NCI-H1417 treated with DMSO at 0.1 percent for 48 hours (cell line): Measurements from ENCODE around the gene KIAA0930.
"Not testable (repeated sequence)": the region's sequence is repeated elsewhere in the genome, so short reads cannot be mapped to it uniquely, and the experiment has no call there.

Source experiments
- DNase-seq: peaks from one replicate; lab custom pipeline; 2025; lab: John Stamatoyannopoulos, UW

The KIAA0930 gene

GRCh38 chr22:45200860-45201511, 39.7 kb downstream of the KIAA0930 start:
- DNase-seq: no peak

- DNase-seq: no peak
Measured at GRCh38 chr22:45200230-45200629, 40.5 kb downstream of the KIAA0930 start.

GRCh38 chr22:45199723-45200122, 41.0 kb downstream of the KIAA0930 start:
- no peak for DNase-seq

- no peak for DNase-seq
Measured at GRCh38 chr22:45198463-45198795, 42.3 kb downstream of the KIAA0930 start.

DNA sequence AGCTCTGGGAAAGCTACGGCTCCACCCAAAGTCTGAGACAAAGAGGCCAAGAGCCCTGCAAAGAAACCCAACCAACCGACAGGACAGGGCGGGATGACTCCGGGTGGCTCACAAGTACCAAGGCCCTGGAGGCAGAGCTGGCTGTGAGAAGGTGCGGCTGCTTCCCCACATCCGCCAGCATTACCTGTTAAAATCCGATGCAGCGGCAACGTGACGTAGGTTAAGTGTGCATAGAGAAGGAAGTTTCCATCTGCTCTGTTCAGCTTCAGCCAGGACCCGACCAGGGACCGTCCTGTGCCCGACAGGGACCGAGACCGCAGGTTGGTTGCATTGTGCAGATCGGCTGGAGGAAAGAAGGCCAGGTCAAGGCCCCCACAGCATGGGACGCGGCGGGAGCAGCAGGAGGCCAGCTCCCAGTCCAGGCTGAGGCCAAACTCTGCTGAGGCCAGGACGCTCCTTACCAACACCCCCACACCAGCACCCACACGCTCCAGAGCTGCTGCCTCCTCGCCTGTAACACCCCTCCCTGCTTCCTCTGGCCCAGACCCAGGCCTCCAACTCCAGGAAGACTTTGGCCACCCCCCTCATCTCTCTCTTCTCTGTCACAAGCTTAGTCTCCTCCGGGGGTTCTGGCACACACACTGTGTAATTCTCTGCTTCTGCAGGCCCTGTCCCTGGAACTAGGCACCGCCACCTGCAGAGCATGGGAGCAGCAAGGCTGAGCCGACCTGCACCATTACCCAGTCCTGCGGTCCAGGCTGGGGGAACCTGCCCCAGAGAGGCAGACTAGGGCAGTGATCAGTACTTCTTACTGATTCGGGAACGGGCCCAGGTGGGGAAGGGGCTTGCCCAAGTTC, 42.9 kb downstream of the KIAA0930 start:
- no peak for DNase-seq

DNA sequence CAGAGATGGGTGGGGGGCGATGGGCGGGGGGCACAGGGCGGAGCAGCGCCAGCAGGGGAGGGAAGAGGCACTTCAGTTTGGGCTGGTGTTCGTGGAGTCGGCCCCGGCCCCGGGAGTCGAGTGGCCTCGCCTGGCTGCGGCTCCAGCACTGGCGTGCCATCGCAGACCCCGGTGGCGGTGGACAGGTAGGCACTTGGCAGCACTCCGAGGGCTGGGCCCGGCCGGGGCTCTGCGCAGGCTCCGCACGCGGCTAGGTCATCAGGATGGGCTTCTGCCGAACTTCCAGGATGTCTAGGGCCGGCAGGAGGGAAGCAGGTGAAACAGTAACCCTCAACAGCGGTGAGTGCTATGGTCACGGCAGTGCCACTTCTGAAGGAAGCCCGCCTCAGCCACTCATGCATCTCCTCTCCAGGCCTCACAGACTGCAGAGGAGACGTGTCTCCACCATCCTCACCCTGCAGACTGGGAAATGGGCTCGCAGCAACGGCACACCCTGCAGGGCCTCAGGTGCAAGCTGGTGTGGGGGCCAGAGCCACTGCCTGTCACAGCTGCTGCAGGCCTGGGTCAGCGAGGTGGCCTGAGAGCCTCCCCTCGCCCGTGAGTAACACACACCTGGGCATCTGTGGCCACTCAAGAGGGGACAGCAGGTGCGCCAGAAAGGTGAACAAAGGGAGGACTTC, 43.6 kb downstream of the KIAA0930 start:
- DNase-seq: no peak

- no peak for DNase-seq
Measured at GRCh38 chr22:45196308-45196707, 44.4 kb downstream of the KIAA0930 start.

- no peak for DNase-seq
Measured at GRCh38 chr22:45195616-45196015, 45.1 kb downstream of the KIAA0930 start.

GRCh38 chr22:45194686-45195085, 46.0 kb downstream of the KIAA0930 start:
- no peak for DNase-seq

DNA sequence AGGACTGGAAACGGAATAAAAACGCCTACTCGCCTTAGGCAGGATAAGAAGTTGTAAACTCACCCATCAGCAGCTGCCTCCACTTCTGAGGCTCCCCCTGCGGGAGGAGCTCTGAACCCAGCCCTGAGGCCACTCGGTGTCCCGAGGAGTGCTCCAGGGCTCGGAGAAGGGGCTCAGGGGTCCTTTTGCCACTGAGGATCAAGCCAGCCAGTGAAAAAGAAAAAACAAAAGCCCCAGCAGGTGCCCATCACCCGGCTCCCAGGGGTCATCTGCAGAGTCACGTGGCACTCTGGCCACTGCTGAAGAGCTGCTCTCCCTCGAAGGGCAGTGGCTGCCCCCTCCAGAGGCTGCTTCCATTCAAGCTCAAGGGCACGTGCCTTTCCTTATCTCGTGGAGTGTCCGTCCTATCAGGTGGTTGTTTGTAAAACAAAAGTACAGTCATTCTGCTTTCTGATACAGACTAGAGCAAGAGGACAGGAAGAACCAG, 48.0 kb downstream of the KIAA0930 start:
- DNase-seq: no peak

DNA sequence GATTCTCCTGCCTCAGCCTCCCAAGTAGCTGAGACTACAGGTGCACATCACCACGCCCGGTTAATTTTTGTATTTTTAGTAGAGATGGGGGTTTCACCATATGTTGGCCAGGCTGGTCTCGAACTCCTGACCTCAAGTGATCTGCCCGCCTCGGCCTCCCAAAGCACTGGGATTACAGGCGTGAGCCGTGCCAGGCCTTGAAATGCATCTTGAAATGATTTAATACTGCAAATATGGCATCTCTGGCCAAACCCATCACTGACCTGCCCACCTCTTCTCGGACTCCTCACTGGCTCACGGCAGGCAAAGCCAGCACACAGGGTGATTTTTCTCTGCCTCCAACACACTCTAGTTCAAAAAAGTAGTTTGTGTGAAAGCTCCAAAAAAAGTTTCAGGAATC, 48.9 kb downstream of the KIAA0930 start:
- not testable (repeated sequence) for DNase-seq

DNA sequence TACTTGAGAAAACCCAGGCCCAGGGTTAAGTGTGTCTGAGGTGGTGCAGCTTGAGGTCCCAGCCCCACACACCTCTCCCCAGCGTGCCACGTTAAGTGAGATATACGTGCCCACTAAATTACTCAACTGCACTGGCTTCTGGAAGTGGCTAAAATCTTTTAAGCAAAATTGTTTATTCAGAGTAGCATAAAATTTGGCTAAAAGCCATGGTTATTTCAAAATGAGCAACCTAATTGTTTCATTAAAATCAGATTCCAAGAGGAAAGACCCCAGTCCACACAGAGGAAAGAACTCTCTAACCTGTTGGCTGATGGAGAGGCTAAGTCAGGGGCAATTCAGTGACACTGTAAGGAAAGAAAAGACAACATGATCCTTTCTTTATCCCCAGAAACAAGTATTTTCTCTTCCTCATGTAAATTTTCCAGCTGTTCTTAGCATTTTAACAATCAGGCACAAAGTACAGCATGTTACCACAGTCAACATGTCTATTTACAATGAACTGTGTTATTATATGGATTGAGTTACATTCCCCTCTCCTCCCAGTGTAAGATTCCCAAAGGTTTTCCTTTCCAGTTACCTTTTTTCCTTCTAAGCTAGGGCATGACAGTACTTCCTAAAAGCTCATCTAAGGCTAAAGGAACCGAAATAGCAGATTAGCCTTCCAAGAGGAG, 50.4 kb downstream of the KIAA0930 start:
- DNase-seq: no peak

DNA sequence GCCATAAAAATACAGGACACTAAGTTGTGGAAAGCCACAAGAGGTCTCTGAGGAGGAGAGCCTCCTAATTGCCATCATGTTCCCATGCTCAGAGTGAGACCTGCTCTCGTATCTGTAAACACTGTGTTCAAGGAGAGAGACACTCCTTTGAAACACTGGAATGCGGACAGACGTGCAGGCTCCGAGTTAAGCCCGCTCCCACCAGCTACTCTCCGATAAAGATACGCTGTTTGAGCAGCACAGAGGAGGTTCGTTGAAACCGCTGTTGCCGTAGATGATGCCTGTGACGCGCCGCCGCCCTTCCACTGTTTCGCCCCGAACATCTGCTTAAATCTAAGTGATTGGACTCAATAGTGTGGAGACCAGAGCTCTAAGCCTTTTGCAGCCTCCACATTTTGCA, 51.9 kb downstream of the KIAA0930 start:
- no peak for DNase-seq

- DNase-seq: no peak
Measured at GRCh38 chr22:45187891-45188290, 52.8 kb downstream of the KIAA0930 start.

DNA sequence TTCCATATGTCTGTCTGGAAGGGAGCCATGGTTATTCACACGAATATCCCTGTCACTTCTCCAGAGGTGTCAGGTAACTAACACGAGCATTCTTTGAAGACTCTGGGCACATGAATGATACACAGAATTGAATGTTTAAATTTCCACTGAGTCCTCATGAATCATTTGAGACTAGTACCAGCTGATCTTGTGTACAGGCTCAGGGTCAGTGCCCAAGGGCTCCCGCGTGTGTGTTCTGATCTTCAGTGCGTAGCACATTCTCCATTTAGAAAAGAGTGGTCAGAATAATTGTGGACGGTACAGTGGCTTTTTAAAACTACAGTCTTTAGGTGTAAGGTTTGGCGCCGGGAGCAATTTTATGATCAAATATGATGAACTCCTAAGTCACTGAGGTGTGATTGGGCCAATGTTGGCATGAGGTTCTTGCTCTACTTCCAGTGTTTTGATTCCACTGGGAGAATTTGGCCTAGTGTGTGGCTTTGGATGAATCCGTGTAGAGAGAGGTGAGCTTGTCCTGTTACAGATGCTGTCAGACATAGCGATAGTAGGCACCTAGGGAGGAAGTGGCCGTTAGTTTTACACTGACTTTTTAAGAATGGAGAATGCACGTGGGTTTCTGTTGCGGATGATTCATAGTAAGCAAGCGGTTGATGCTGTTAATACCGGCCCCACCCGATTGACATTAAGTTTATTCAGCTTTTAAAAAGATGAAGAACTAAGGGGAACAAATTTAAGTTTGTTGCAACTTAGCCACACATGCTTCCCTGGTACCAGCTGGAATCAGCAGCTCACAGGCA, 54.8 kb downstream of the KIAA0930 start:
- no peak for DNase-seq

GRCh38 chr22:45183974-45184373, 56.7 kb downstream of the KIAA0930 start:
- DNase-seq: no peak

DNA sequence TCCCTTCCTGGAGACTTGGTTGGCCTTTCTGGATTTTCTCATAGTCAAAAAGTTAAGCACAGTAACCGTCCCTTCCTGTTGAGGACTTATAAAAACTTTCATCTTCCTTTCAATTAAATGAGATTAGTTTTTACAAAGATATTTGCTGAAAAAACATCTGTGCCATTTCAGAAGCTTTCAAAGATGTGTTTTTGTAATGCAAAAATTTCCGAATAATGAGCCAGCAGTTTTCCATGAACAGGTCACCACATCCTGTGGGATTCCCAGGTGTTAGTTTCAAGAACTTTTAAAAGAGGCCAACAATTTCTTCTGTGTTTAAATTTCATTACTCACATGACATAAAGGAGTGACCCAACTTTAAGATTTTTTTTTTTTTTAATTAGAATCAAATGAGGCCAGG, 58.9 kb downstream of the KIAA0930 start:
- no peak for DNase-seq

GRCh38 chr22:45181240-45181639, 59.5 kb downstream of the KIAA0930 start:
- no peak for DNase-seq

GRCh38 chr22:45180146-45180679, 60.5 kb downstream of the KIAA0930 start:
- no peak for DNase-seq

DNA sequence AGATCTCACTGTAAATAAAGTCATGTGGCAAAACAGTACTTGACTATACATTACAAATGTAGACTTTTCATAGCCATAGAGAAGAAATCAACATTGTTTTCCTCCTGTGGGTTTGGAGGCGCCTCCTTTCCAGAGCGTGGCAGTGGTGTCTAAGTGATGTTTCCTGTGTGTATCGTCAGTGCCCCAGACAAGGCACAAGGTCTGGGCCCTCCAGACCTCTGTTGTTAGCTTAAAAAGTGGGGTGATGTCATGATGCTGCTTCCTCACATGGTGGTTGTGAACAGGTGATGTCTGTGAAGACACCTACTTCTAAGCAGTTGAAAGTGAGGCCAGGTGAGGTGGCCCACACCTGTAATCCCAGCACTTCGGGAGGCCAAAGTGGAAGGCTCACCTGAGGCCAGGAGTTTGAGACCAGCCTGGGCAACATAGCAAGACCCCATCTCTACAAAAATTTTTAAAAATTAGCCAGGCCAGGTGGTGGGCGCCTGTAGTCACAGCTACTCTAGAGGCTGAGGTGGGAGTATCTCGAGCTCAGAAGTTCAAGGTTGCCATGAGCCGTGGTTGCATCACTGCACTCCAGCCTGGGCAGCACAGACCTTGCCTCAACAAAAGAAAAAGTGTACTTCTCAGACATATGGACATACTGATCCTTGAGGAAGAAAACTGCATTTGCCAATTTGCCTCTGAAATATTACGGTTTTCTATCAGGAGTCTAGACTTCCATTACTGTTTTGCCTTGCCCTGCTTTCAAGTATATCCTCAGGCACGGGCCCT, 61.2 kb downstream of the KIAA0930 start:
- no peak for DNase-seq
